ENCODE results near the gene NCK2.

NCK2 gene

GRCh38 chr2:105721991-105722511 is 22.7 kb upstream of the NCK2 start:
- Histone ChIP-seq H4K20me1 (ENCODE audit: insufficient read depth, low read length) (no peaks in the 10 kb centered on the region), H3K9ac (ENCODE audit: low read length) (no peak overlapping the region), H3K9me3 (ENCODE audit: low read length) (no peaks in the 10 kb centered on the region), H3K79me2 (ENCODE audit: insufficient read depth, low read length) (no peaks in the 10 kb centered on the region), H3K9me2 (ENCODE audit: low read depth, low read length) (no peaks in the 10 kb centered on the region), H3K27ac (ENCODE audit: low read depth, low read length, poor library complexity, severe bottlenecking) (no peak overlapping the region), H3K4me1 (ENCODE audit: insufficient read depth, low read length, severe bottlenecking) (no peaks in the 10 kb centered on the region), H3F3A (ENCODE audit: insufficient read depth, low read length) (no peaks in the 10 kb centered on the region), H3K36me3 (ENCODE audit: insufficient read depth, low read length) (no peaks in the 10 kb centered on the region), H3K27me3 (ENCODE audit: insufficient read depth, low read length) (no peaks in the 10 kb centered on the region; the same call in 1 of the 2 replicates), H3K4me2 (ENCODE audit: low read length) (no peak overlapping the region), H2AFZ (ENCODE audit: low read length) (no peak overlapping the region), H3K4me3 (ENCODE audit: low read depth, low read length, poor library complexity, severe bottlenecking) (no peak overlapping the region)
- TF ChIP-seq EZH2 (IDR thresholded peaks at IDR 0.05; ENCODE audit: borderline replicate concordance, low read length), result no peak
- TF ChIP-seq, protein P1, sequence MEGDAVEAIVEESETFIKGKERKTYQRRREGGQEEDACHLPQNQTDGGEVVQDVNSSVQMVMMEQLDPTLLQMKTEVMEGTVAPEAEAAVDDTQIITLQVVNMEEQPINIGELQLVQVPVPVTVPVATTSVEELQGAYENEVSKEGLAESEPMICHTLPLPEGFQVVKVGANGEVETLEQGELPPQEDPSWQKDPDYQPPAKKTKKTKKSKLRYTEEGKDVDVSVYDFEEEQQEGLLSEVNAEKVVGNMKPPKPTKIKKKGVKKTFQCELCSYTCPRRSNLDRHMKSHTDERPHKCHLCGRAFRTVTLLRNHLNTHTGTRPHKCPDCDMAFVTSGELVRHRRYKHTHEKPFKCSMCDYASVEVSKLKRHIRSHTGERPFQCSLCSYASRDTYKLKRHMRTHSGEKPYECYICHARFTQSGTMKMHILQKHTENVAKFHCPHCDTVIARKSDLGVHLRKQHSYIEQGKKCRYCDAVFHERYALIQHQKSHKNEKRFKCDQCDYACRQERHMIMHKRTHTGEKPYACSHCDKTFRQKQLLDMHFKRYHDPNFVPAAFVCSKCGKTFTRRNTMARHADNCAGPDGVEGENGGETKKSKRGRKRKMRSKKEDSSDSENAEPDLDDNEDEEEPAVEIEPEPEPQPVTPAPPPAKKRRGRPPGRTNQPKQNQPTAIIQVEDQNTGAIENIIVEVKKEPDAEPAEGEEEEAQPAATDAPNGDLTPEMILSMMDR (IDR thresholded peaks at IDR 0.05; ENCODE audit: low read length), result no peak

DNA sequence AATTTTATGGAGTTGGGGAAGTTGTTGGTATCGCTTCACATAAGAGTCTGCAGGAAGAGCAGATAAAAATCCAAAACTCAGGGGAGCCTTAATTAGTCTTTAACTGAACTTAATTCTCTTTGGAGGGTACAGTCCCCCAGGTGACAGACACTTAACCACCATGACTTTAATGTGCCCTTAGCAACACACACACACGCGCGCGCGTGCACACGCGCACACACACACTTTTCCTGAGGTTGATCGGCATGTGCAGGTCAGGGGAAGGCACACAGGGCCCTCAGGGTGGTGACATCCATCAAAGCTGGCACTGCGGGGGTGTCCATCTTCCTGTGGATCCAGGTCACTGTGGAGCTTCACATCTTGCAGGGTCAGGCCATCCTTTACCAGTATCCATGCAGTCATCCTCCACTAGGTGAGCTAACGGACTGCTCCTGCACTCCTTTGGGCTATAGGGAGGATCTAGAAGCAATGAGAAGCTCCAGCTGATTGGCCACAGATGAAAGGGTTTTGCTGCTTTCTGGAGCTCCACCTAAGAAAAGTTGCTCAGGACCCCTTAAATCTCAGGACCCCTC is 21.9 kb upstream of the NCK2 start:
- no peak overlapping the region for H3K4me2 ChIP-seq (ENCODE audit: low read length)
- H3K9me2 ChIP-seq (ENCODE audit: low read depth, low read length), result no peaks in the 10 kb centered on the region
- no peaks in the 10 kb centered on the region for H4K20me1 ChIP-seq (ENCODE audit: insufficient read depth, low read length)
- no peaks in the 10 kb centered on the region for H3F3A ChIP-seq (ENCODE audit: insufficient read depth, low read length)
- TF ChIP-seq, protein P1 (IDR thresholded peaks at IDR 0.05; ENCODE audit: low read length), result no peak
- no peak for TF ChIP-seq EZH2 (IDR thresholded peaks at IDR 0.05; ENCODE audit: borderline replicate concordance, low read length)
- H3K79me2 ChIP-seq (ENCODE audit: insufficient read depth, low read length), result no peaks in the 10 kb centered on the region
- no peaks in the 10 kb centered on the region for H3K36me3 ChIP-seq (ENCODE audit: insufficient read depth, low read length)
- H2AFZ ChIP-seq (ENCODE audit: low read length), result no peak overlapping the region
- no peak overlapping the region for H3K4me3 ChIP-seq (ENCODE audit: low read depth, low read length, poor library complexity, severe bottlenecking)
- no peak overlapping the region for H3K9ac ChIP-seq (ENCODE audit: low read length)
- no peak overlapping the region for H3K27ac ChIP-seq (ENCODE audit: low read depth, low read length, poor library complexity, severe bottlenecking)
- H3K9me3 ChIP-seq (ENCODE audit: low read length), result no peaks in the 10 kb centered on the region
- H3K4me1 ChIP-seq (ENCODE audit: insufficient read depth, low read length, severe bottlenecking), result no peaks in the 10 kb centered on the region
- no peaks in the 10 kb centered on the region; the same call in 1 of the 2 replicates for H3K27me3 ChIP-seq (ENCODE audit: insufficient read depth, low read length)

DNA sequence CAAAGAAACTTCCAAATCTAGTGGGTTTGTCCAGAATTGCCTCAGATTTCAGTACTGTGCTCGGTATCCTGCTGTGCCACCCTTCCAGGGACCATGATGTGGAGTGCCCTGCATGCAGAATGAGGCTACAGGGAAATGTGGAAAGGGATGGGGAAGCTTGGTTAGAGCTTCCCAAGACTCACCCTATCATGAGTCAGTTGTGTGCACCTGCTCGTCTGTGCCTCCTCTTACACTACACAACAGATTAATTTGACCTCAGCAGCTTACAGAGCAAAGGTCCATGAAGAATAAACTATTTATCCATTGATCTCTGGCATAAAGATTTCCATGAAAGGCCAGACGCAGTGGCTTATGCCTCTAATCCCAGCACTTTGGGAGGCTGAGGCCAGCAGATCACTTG is 21.3 kb upstream of the NCK2 start:
- Histone ChIP-seq H4K20me1 (ENCODE audit: insufficient read depth, low read length) (no peaks in the 10 kb centered on the region), H3F3A (ENCODE audit: insufficient read depth, low read length) (no peaks in the 10 kb centered on the region), H3K4me3 (ENCODE audit: low read depth, low read length, poor library complexity, severe bottlenecking) (no peak overlapping the region), H3K4me2 (ENCODE audit: low read length) (no peak overlapping the region), H3K36me3 (ENCODE audit: insufficient read depth, low read length) (no peaks in the 10 kb centered on the region), H3K79me2 (ENCODE audit: insufficient read depth, low read length) (no peaks in the 10 kb centered on the region), H3K9me3 (ENCODE audit: low read length) (no peaks in the 10 kb centered on the region), H2AFZ (ENCODE audit: low read length) (no peak overlapping the region), H3K27ac (ENCODE audit: low read depth, low read length, poor library complexity, severe bottlenecking) (no peak overlapping the region), H3K9ac (ENCODE audit: low read length) (no peak overlapping the region), H3K9me2 (ENCODE audit: low read depth, low read length) (no peaks in the 10 kb centered on the region), H3K27me3 (ENCODE audit: insufficient read depth, low read length) (no peaks in the 10 kb centered on the region; the same call in 1 of the 2 replicates), H3K4me1 (ENCODE audit: insufficient read depth, low read length, severe bottlenecking) (no peaks in the 10 kb centered on the region)
- TF ChIP-seq, protein P1 (IDR thresholded peaks at IDR 0.05; ENCODE audit: low read length), result no peak
- no peak for TF ChIP-seq EZH2 (IDR thresholded peaks at IDR 0.05; ENCODE audit: borderline replicate concordance, low read length)
